NCI-H146 treated with DMSO at 0.1 percent for 48 hours (cell line): ENCODE measurements around the gene FILIP1.

Experiments used
- DNase-seq: peaks from one replicate; lab custom pipeline; 2025; ENCODE audit not compliant: unreplicated experiment; lab: John Stamatoyannopoulos, UW

The FILIP1 gene

DNA sequence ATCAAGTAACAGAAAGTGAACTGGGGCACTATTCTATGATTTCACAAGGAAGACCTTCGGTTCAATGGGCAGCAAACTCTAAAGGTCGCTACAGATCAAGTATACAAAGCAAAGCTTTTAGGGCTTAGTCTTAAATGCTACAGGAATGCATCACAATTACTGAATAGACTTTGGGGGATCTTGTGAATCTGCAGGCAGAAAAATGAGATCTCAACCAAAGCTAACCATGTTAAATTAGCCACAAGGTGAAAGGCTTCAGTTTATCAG lies 111.0 kb downstream of the FILIP1 start:
- DNase-seq, result no peak

DNA sequence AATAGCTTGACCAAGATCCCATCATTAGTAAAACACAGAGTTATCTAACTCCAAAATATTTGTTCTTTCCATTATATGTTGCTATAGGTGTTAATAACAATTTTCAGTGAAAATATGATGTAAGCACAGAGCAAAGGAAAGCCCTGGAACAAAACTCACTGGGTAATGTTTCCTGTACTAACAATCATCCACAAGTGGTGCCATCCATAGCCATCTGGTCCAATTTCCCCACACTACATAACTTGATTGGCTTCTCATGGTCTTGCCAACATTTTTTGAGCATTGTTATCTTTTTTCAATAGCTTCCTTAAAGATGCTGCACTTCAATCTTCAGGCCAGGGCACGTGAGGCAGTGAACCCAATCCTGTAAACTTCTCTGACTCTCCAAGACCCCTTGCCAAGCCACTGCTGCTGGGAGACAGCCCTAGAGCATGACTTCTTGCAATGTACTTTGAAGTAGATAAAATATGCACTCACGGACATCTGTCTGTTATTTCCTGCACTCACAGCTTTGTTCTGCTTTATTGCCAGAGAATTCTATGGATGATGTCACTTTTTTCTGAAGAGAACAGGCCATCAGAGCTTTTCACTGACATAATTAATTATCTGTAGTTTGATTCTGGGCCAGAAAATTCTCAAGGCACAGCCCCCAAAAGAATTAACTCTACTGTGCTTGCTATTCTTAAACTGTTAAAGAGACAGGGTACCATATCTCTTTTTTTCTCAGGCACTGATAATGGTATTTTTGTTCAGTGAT lies 111.5 kb downstream of the FILIP1 start:
- DNase-seq, result no peak

- DNase-seq, result no peak
Measured at GRCh38 chr6:75379536-75379935, 114.1 kb downstream of the FILIP1 start.

GRCh38 chr6:75378101-75378500 lies 115.5 kb downstream of the FILIP1 start:
- no peak for DNase-seq

DNA sequence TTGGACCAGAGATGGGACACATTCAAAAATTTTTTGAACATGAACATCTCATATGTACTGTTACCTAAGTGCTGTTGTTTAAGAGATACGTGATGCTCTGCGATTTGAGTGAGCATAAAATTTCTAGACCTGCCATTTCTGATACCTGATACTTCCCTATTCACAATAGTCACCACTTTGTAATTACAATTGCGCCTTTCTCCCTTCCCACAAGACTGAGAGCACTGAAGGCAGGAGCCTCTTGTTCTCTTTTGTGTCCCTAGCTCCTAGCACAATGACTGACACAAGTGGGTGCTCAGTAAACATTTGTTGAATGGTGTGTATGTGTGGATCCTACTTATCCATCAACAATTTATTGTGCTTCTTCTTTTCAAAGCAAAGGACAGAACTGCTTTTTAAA lies 116.2 kb downstream of the FILIP1 start:
- DNase-seq, result no peak

- no peak for DNase-seq
Measured at GRCh38 chr6:75376347-75377024, 117.1 kb downstream of the FILIP1 start.

DNA sequence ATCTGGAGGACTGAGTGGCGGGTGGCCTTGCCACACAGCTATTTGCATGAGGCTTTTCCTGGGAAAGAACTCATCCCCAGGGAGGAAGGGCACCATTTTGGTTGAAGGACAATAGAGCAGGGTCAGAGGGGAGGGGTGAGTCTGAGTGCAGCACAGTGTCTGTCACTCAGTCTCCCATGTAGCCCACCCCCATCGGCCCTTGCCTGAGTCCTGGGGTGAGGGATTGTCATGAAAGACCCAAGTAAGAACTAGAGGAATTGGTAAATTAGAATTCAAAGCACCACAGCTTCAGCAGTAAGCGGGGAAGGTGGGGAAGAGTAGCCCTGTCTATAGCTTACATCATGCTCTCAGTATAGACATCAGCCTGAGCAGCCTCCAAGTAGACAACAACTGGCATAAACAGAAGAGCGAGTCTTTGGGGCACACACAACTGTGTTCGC lies 118.6 kb downstream of the FILIP1 start:
- DNase-seq, result no peak

GRCh38 chr6:75372884-75373283 lies 120.7 kb downstream of the FILIP1 start:
- no peak for DNase-seq

DNA sequence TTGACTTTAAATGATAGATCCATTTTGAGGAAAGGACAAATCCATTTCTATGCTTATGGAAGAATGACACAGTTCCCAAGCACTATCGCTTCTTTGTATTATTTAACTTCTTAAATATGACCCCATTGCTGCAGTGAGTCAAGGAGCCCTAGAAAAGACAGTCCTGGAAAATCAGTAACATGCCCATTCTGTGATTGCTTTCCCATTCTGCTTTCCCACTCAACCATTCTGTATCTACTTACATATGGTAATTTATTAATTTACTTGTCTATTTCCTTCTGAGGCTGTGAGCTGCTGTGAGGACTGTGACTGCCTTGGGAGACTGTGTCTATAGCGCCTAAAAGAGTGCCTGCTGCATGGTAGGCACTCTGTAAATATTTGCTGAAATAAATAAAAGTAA lies 123.6 kb downstream of the FILIP1 start:
- no peak for DNase-seq

- DNase-seq, result no peak
Measured at GRCh38 chr6:75368864-75369402, 124.7 kb downstream of the FILIP1 start.

GRCh38 chr6:75368151-75368779 lies 125.3 kb downstream of the FILIP1 start:
- DNase-seq, result no peak

- no peak for DNase-seq
Measured at GRCh38 chr6:75363304-75363703, 130.3 kb downstream of the FILIP1 start.

DNA sequence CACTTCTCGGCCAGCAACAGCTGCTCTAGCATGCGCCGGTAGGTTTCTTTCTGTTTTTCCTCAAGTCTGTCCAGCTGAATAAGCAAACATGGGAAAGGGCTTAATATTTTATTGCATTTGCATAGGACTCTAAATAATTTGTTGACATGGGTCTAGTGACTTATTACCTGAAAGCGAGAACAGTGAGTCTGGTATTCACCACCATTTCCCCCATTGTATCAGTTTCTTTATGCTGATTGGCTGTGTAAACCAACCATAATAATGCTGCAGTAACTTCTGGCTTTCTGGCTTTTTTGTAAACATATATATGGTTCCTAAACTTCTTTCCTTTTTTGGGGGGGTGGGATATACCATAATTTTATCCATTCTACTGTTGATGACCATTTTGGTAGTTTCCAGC lies 140.0 kb downstream of the FILIP1 start:
- no peak for DNase-seq

- DNase-seq, result peak; percentile 16
Measured at GRCh38 chr6:75351570-75351969, 142.0 kb downstream of the FILIP1 start.

GRCh38 chr6:75350808-75351207 lies 142.8 kb downstream of the FILIP1 start:
- no peak for DNase-seq

DNA sequence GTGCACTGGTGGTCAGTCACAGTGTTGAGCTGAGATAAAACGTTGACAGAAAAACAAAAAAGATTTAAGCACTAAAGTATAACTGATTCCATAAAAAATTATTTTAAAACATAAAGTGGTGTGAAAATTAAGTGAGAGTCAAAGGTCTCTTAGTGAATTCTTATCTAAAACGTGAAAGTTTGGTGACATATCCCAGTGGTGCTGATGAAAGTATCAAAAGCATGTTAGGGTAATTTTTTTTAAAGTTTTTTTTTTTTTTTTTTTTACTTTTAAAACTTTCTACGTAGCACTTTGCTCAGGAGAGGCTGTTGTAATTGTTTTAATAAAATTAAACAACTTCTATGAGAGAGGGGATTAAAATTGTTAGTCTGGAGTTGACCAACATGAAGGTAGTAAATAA lies 143.4 kb downstream of the FILIP1 start:
- DNase-seq, result no peak

- no peak for DNase-seq
Measured at GRCh38 chr6:75349262-75349984, 144.2 kb downstream of the FILIP1 start.

- no peak for DNase-seq
Measured at GRCh38 chr6:75348882-75349261, 144.7 kb downstream of the FILIP1 start.

- DNase-seq, result no peak
Measured at GRCh38 chr6:75347898-75348610, 145.5 kb downstream of the FILIP1 start.

GRCh38 chr6:75345413-75345812 lies 148.2 kb downstream of the FILIP1 start:
- DNase-seq, result peak; percentile 54

DNA sequence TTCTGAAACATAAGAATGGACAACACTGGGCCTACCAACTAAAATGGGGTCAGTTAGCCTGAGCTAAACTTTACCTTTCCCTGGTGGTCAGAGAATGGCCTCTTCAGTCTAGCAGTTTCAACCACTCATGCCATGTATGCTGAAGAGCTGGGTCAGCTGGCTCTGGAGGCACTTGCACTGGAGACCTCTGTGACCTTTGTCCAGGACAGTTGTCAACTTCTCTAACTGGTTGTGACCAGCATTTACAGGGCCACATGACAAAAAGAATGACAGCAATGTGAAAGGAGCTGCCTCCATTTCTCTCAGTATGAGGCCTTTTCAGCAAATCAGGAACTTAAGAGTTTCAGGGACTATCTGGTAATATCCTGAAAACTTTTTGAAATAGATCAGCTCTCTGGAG lies 149.1 kb downstream of the FILIP1 start:
- DNase-seq, result no peak
